Measurements from ENCODE around the gene DIAPH3.

The DIAPH3 gene

GRCh38 chr13:60000081-60000480 lies 163.6 kb downstream of the DIAPH3 start:
- H3K27ac ChIP-seq (ENCODE audit: low read depth, low read length), result no peak overlapping the region
- no peaks in the 10 kb centered on the region for H3K27me3 ChIP-seq (ENCODE audit: control insufficient read depth, insufficient read depth, low read length)
- no peaks in the 10 kb centered on the region for H3K4me1 ChIP-seq (ENCODE audit: control insufficient read depth, insufficient read depth, low read length)
- H3K4me3 ChIP-seq (ENCODE audit: low read depth, low read length), result no peak overlapping the region
- H3K36me3 ChIP-seq (ENCODE audit: control insufficient read depth, insufficient read depth, low read length), result no peaks in the 10 kb centered on the region
- no peaks in the 10 kb centered on the region for H3K9me3 ChIP-seq (ENCODE audit: control insufficient read depth, insufficient read depth, low read depth, low read length)
- H3K9ac ChIP-seq (ENCODE audit: low read length), result no peak overlapping the region

GRCh38 chr13:59997976-59998375 lies 165.8 kb downstream of the DIAPH3 start:
- H3K9me3 ChIP-seq (ENCODE audit: control insufficient read depth, insufficient read depth, low read depth, low read length), result no peaks in the 10 kb centered on the region
- no peak overlapping the region for H3K4me3 ChIP-seq (ENCODE audit: low read depth, low read length)
- no peak overlapping the region for H3K9ac ChIP-seq (ENCODE audit: low read length)
- no peaks in the 10 kb centered on the region for H3K36me3 ChIP-seq (ENCODE audit: control insufficient read depth, insufficient read depth, low read length)
- H3K27ac ChIP-seq (ENCODE audit: low read depth, low read length), result no peak overlapping the region
- no peaks in the 10 kb centered on the region for H3K4me1 ChIP-seq (ENCODE audit: control insufficient read depth, insufficient read depth, low read length)
- H3K27me3 ChIP-seq (ENCODE audit: control insufficient read depth, insufficient read depth, low read length), result no peaks in the 10 kb centered on the region

- H3K36me3 ChIP-seq (ENCODE audit: control insufficient read depth, insufficient read depth, low read length), result peaks cover 5% of the 10 kb centered on the region; the same call in 1 of the 2 replicates
- no peaks in the 10 kb centered on the region for H3K9me3 ChIP-seq (ENCODE audit: control insufficient read depth, insufficient read depth, low read depth, low read length)
- no peak overlapping the region for H3K9ac ChIP-seq (ENCODE audit: low read length)
- no peak overlapping the region for H3K27ac ChIP-seq (ENCODE audit: low read depth, low read length)
- H3K4me1 ChIP-seq (ENCODE audit: control insufficient read depth, insufficient read depth, low read length), result no peaks in the 10 kb centered on the region
- no peaks in the 10 kb centered on the region for H3K27me3 ChIP-seq (ENCODE audit: control insufficient read depth, insufficient read depth, low read length)
- no peak overlapping the region for H3K4me3 ChIP-seq (ENCODE audit: low read depth, low read length)
These were observed 167.2 kb downstream of the DIAPH3 start for GRCh38 chr13:59996461-59996980.

DNA sequence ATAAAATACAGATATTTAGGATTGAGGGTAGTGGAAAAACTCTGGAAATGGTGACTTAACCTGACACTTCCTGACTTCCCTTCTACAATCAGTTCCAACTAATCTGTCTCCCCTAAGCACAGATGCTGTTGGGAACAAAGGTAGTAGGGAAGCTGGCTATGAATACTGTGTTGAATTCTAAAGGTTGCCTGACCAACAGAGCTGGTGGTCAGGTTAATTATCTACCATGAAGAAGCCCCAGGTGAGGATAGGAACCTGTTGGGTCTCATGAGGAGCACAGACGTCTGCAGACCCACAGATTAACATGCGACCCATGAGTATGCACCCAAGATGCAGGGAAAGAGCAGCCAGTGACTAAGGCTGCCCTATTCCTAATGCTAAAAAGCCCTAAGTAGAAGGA lies 172.3 kb downstream of the DIAPH3 start:
- no peaks in the 10 kb centered on the region for H3K4me1 ChIP-seq (ENCODE audit: control insufficient read depth, insufficient read depth, low read length)
- no peak overlapping the region for H3K9ac ChIP-seq (ENCODE audit: low read length)
- H3K27me3 ChIP-seq (ENCODE audit: control insufficient read depth, insufficient read depth, low read length), result no peaks in the 10 kb centered on the region
- H3K27ac ChIP-seq (ENCODE audit: low read depth, low read length), result no peak overlapping the region
- no peaks in the 10 kb centered on the region for H3K9me3 ChIP-seq (ENCODE audit: control insufficient read depth, insufficient read depth, low read depth, low read length)
- peaks cover 12% of the 10 kb centered on the region for H3K36me3 ChIP-seq (ENCODE audit: control insufficient read depth, insufficient read depth, low read length)
- H3K4me3 ChIP-seq (ENCODE audit: low read depth, low read length), result no peak overlapping the region

GRCh38 chr13:59982631-59983382 lies 180.9 kb downstream of the DIAPH3 start:
- Histone ChIP-seq H3K9ac (ENCODE audit: low read length) (no peak overlapping the region), H3K27me3 (ENCODE audit: control insufficient read depth, insufficient read depth, low read length) (no peaks in the 10 kb centered on the region), H3K4me1 (ENCODE audit: control insufficient read depth, insufficient read depth, low read length) (no peaks in the 10 kb centered on the region), H3K27ac (ENCODE audit: low read depth, low read length) (no peak overlapping the region), H3K36me3 (ENCODE audit: control insufficient read depth, insufficient read depth, low read length) (peaks cover 5% of the 10 kb centered on the region; the same call in 1 of the 2 replicates), H3K4me3 (ENCODE audit: low read depth, low read length) (no peak overlapping the region), H3K9me3 (ENCODE audit: control insufficient read depth, insufficient read depth, low read depth, low read length) (no peaks in the 10 kb centered on the region)

- H3K9ac ChIP-seq (ENCODE audit: low read length), result no peak overlapping the region
- H3K27me3 ChIP-seq (ENCODE audit: control insufficient read depth, insufficient read depth, low read length), result no peaks in the 10 kb centered on the region
- H3K36me3 ChIP-seq (ENCODE audit: control insufficient read depth, insufficient read depth, low read length), result peaks cover 5% of the 10 kb centered on the region; the same call in 1 of the 2 replicates
- no peaks in the 10 kb centered on the region for H3K9me3 ChIP-seq (ENCODE audit: control insufficient read depth, insufficient read depth, low read depth, low read length)
- H3K4me3 ChIP-seq (ENCODE audit: low read depth, low read length), result no peak overlapping the region
- H3K27ac ChIP-seq (ENCODE audit: low read depth, low read length), result no peak overlapping the region
- no peaks in the 10 kb centered on the region for H3K4me1 ChIP-seq (ENCODE audit: control insufficient read depth, insufficient read depth, low read length)
These were observed 184.1 kb downstream of the DIAPH3 start for GRCh38 chr13:59979589-59979988.

- no peak overlapping the region for H3K4me3 ChIP-seq (ENCODE audit: low read depth, low read length)
- H3K4me1 ChIP-seq (ENCODE audit: control insufficient read depth, insufficient read depth, low read length), result no peaks in the 10 kb centered on the region
- H3K27ac ChIP-seq (ENCODE audit: low read depth, low read length), result no peak overlapping the region
- H3K36me3 ChIP-seq (ENCODE audit: control insufficient read depth, insufficient read depth, low read length), result peaks cover 5% of the 10 kb centered on the region; the same call in 1 of the 2 replicates
- no peak overlapping the region for H3K9ac ChIP-seq (ENCODE audit: low read length)
- no peaks in the 10 kb centered on the region for H3K27me3 ChIP-seq (ENCODE audit: control insufficient read depth, insufficient read depth, low read length)
- no peaks in the 10 kb centered on the region for H3K9me3 ChIP-seq (ENCODE audit: control insufficient read depth, insufficient read depth, low read depth, low read length)
These were observed 184.9 kb downstream of the DIAPH3 start for GRCh38 chr13:59978862-59979261.

DNA sequence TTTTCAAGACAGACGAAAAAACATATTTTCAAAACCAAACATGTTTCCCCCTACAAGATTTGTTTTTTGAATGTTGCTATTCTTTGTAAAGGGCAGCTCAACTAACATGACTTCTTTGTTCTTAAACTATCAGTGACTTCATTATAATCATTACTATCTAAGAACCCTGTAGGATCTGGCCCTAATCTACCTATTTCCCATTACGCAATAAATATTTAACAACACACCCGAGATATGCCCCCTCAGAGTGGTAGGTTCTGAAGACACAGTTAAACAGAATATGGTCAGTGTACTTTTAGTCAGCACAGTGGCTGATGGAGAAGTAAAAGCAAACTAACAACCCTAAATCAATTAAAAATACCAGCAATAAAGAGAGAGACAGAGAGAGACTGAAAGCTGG lies 186.9 kb downstream of the DIAPH3 start:
- no peaks in the 10 kb centered on the region for H3K27me3 ChIP-seq (ENCODE audit: control insufficient read depth, insufficient read depth, low read length)
- no peaks in the 10 kb centered on the region for H3K9me3 ChIP-seq (ENCODE audit: control insufficient read depth, insufficient read depth, low read depth, low read length)
- no peaks in the 10 kb centered on the region for H3K4me1 ChIP-seq (ENCODE audit: control insufficient read depth, insufficient read depth, low read length)
- no peak overlapping the region for H3K27ac ChIP-seq (ENCODE audit: low read depth, low read length)
- no peak overlapping the region for H3K4me3 ChIP-seq (ENCODE audit: low read depth, low read length)
- H3K36me3 ChIP-seq (ENCODE audit: control insufficient read depth, insufficient read depth, low read length), result no peaks in the 10 kb centered on the region; the same call in none of the 2 replicates
- no peak overlapping the region for H3K9ac ChIP-seq (ENCODE audit: low read length)

GRCh38 chr13:59975807-59976435 lies 187.8 kb downstream of the DIAPH3 start:
- no peak overlapping the region for H3K9ac ChIP-seq (ENCODE audit: low read length)
- H3K27ac ChIP-seq (ENCODE audit: low read depth, low read length), result no peak overlapping the region
- no peaks in the 10 kb centered on the region; the same call in 1 of the 2 replicates for H3K4me1 ChIP-seq (ENCODE audit: control insufficient read depth, insufficient read depth, low read length)
- no peak overlapping the region for H3K4me3 ChIP-seq (ENCODE audit: low read depth, low read length)
- H3K36me3 ChIP-seq (ENCODE audit: control insufficient read depth, insufficient read depth, low read length), result no peaks in the 10 kb centered on the region; the same call in none of the 2 replicates
- no peaks in the 10 kb centered on the region for H3K9me3 ChIP-seq (ENCODE audit: control insufficient read depth, insufficient read depth, low read depth, low read length)
- H3K27me3 ChIP-seq (ENCODE audit: control insufficient read depth, insufficient read depth, low read length), result no peaks in the 10 kb centered on the region

GRCh38 chr13:59970847-59971246 lies 192.9 kb downstream of the DIAPH3 start:
- no peaks in the 10 kb centered on the region for H3K27me3 ChIP-seq (ENCODE audit: control insufficient read depth, insufficient read depth, low read length)
- H3K9ac ChIP-seq (ENCODE audit: low read length), result no peak overlapping the region
- no peaks in the 10 kb centered on the region for H3K9me3 ChIP-seq (ENCODE audit: control insufficient read depth, insufficient read depth, low read depth, low read length)
- peaks cover 4% of the 10 kb centered on the region for H3K4me1 ChIP-seq (ENCODE audit: control insufficient read depth, insufficient read depth, low read length)
- peaks cover 5% of the 10 kb centered on the region; the same call in 1 of the 2 replicates for H3K36me3 ChIP-seq (ENCODE audit: control insufficient read depth, insufficient read depth, low read length)
- no peak overlapping the region for H3K4me3 ChIP-seq (ENCODE audit: low read depth, low read length)
- H3K27ac ChIP-seq (ENCODE audit: low read depth, low read length), result no peak overlapping the region

DNA sequence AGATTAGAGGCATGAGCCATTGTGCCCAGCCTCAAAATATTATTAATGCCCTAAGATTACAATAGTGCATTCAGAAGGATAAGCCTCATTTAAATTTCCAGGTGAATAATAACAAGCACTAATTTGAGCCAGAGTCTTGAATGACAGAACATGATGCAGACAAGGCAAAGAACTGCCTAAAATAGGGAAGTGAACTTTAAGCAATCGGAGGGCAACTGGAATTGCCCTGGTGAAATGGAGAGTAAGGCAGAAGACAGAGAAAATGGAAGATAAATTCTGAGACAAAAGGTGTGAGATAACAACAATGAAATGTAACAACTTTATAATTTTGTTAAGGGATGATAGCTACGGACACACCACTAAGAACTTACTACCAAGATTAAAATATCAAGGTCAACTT lies 199.9 kb downstream of the DIAPH3 start:
- H3K27ac ChIP-seq (ENCODE audit: low read depth, low read length), result no peak overlapping the region
- no peaks in the 10 kb centered on the region for H3K9me3 ChIP-seq (ENCODE audit: control insufficient read depth, insufficient read depth, low read depth, low read length)
- H3K9ac ChIP-seq (ENCODE audit: low read length), result no peak overlapping the region
- H3K4me3 ChIP-seq (ENCODE audit: low read depth, low read length), result no peak overlapping the region
- 0 out of 2 replicates have a peak, but pooled peaks cover 3% of the 10 kb centered on the region for H3K36me3 ChIP-seq (ENCODE audit: control insufficient read depth, insufficient read depth, low read length)
- peaks cover 4% of the 10 kb centered on the region; the same call in 1 of the 2 replicates for H3K4me1 ChIP-seq (ENCODE audit: control insufficient read depth, insufficient read depth, low read length)
- H3K27me3 ChIP-seq (ENCODE audit: control insufficient read depth, insufficient read depth, low read length), result no peaks in the 10 kb centered on the region

All from HUES6 (cell line).